Measurements from ENCODE around the gene SYNDIG1L.

DNA sequence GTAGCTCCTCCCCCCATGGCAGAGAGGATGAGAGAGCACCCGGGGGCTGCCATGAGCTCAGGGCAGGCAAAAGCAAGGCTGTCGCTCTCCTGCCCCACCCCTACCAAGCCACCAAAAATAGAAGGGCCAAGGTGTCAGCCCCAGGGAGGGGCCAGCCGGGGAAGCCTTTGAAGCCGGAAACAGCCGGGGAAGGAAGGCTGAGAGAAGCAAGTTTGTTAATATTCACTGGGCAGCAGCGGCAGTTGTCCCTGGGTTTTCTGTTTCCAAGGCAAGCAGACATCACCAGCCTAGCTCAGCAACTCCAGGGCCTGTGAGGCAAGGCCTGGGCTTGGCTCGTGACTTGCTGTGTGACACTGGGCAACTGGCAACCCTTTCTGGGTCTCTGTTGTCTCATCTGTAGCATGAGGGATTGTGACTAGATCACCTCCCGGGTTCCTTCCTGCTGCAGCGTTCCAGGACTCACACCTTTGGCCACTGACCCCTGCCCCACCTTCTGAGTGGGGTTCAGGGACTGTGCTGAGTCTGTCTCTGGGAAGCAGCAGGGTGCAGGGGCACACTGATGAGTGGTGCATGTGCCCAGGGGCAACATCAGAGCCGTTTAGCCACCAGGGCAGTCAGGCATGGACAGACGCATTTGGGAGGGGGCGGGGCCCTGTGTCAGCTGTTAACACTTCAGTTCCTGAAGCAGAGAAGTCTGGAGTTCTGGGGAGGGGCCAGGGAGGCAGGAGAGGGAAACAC, 24.3 kb downstream of the SYNDIG1L start:
- TF ChIP-seq POLR2A (IDR thresholded peaks at IDR 0.05; ENCODE audit: low read depth, low read length), result no peak
- TF ChIP-seq, protein P1, sequence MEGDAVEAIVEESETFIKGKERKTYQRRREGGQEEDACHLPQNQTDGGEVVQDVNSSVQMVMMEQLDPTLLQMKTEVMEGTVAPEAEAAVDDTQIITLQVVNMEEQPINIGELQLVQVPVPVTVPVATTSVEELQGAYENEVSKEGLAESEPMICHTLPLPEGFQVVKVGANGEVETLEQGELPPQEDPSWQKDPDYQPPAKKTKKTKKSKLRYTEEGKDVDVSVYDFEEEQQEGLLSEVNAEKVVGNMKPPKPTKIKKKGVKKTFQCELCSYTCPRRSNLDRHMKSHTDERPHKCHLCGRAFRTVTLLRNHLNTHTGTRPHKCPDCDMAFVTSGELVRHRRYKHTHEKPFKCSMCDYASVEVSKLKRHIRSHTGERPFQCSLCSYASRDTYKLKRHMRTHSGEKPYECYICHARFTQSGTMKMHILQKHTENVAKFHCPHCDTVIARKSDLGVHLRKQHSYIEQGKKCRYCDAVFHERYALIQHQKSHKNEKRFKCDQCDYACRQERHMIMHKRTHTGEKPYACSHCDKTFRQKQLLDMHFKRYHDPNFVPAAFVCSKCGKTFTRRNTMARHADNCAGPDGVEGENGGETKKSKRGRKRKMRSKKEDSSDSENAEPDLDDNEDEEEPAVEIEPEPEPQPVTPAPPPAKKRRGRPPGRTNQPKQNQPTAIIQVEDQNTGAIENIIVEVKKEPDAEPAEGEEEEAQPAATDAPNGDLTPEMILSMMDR (IDR thresholded peaks at IDR 0.05; ENCODE audit: extremely low read depth in 1 of 2, insufficient read depth in 1 of 2, low read depth in 1 of 2, low read length in 2 of 2), result no peak
- TF ChIP-seq POLR2AphosphoS5 (IDR thresholded peaks at IDR 0.05; ENCODE audit: insufficient read depth, low read depth, low read length), result no peak
- TF ChIP-seq, protein P2, sequence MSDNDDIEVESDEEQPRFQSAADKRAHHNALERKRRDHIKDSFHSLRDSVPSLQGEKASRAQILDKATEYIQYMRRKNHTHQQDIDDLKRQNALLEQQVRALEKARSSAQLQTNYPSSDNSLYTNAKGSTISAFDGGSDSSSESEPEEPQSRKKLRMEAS (IDR thresholded peaks at IDR 0.05; ENCODE audit: insufficient read depth, insufficient read length), result no peak
